ENCODE results near the gene REC114.

- no peak for TF ChIP-seq CTCF (IDR thresholded peaks at IDR 0.05)
- TF ChIP-seq POLR2AphosphoS5 (IDR thresholded peaks at IDR 0.05; ENCODE audit: insufficient read depth in 1 of 2, low read depth in 1 of 2), result no peak
Observed at GRCh38 chr15:73558529-73558928, 115.6 kb downstream of the REC114 start.
